OCI-M1 (cell line): Measurements from ENCODE around the gene PLCB3.
"Not testable (repeated sequence)": the region's sequence is repeated elsewhere in the genome, so short reads cannot be mapped to it uniquely, and the experiment has no call there.

Experiments used
- DNase-seq: peaks from one replicate; lab custom pipeline; 2025; lab: John Stamatoyannopoulos, UW

PLCB3 gene

GRCh38 chr11:64237484-64237951 is 13.8 kb upstream of the PLCB3 start:
- no peak for DNase-seq

- DNase-seq: no peak
These were observed 13.3 kb upstream of the PLCB3 start for GRCh38 chr11:64238076-64238475.

- DNase-seq: no peak
These were observed 12.3 kb upstream of the PLCB3 start for GRCh38 chr11:64238999-64239398.

DNA sequence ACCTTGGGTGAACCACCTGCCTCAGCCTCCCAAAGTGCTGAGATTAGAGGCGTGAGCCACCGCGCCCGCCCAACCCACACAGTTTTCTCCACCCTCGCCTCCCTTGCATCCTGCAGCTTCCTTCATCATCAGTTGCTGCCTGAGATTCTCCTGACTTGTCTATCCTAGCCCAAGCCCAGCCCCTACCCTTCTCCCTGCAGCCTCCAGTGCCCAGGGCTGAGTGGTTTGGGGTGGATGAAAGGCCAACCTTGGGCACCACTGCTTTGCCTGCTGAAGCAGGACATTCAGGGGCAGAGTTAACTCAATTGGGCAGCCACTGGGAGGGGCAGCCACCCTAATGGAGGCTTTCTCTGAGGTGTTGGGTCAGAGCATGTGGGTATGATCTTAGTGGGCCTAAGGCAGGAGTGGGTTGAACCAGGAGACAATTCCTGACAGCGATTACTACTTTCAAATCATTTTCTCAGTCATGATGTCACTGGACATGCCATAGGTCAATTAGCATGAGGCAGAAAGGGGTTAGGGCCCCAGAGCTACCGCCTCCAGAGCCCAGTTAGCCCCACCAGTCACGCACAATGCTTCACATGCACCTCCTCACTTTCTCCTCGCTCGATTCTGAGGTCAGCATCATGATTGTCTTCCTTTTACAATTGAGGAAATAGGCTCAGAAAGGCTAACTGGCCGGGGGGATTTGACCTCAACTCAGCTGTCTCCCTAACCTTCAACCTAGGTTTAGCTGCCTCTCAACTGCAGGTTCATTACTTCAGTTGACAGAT is 11.5 kb upstream of the PLCB3 start:
- DNase-seq: peak; percentile 81

DNA sequence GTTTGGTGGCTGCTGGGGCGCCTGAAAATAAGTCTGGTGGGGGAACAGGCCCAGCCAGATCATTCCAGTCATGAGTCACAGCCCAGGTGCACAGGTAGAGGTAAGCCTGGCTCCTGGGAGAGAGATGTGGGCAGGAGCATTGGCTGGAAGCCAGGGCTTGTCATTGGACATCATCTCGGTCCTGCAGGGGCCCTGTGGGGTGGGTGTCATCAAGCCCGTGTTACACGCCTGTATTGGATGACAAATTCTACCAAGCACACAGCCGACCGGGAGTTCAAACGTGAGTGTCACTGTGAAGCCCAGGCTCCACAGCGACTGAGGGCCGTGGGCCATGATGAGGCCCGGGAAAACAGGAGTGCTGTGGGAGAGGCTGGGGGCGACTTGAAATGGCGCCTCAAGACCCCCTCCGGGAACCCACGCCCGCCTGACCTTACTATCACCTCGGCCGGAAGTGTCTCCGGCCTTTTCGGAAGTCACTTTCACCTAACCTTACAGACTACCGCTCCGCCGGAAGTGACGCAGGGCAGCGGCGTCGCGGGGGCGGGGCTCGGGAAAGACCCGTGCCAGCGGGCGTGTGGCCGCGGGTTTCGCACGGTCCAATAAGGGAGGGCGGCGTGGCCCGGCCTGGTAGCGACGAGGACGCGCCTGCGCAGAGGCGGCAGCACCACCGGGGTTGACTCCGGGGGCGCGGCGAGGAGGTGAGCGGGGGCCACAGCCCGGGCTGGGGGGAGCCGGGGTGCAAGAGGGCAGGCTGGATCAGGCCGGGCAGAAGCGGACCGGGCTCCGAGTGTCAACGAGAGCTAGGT is 10.7 kb upstream of the PLCB3 start, which contains the start of gene FKBP2:
Gene FKBP2 (plus strand): TSS at position 661 of the 806 bp plus-strand sequence. CDS start 1,293 bp downstream, outside the sequence.
- DNase-seq: peak; percentile 98

- DNase-seq: peak; percentile 99
These were observed 10.2 kb upstream of the PLCB3 start for GRCh38 chr11:64241241-64241490.

DNA sequence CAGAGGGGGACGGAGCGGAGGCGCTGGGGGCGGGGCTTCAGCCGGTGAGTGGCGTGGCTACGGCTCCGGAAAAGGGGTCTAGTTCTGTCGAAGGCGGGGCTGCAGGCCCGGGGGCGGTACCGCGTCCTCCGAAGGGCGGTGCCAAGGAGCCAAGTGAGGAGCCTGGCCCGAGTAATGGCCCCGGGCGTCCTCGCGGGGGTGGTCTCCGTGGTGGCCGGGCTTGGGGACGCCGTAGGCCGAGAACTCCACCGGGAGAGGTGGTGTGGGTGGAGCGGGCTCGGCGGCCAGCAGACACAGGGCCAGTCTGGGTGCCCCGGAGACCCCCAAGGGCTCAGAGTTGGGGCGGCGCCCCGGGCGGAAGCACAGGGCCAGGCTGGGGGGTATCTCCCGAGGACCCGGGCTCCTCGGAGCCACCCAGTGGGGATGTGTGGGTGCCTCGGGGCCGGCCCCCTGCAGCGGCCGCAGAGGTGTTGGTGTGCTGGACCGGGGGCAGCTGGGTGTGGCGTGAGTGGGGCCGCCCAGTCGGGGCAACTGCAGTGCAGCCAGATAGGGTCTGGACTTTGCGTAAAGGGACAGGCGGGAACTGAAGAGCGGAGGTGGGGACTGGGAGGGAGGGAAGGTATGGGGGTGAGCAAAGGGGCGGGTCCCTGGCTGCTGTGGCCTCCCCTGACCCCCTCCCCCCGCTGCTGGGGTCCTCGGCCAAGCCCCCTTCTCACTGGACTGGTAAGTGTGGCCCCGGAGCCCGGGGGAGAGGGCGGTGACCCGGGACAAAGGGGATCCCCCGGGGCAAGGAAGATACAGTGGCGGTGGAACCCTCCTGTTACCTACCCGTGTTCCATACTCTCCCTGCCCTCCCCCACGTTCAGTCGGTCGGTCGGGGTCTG is 9.6 kb upstream of the PLCB3 start:
- peak; percentile 72 for DNase-seq

- no peak for DNase-seq
These were observed 8.0 kb upstream of the PLCB3 start for GRCh38 chr11:64243236-64243854.

GRCh38 chr11:64244107-64244506 is 7.2 kb upstream of the PLCB3 start:
- no peak for DNase-seq

DNA sequence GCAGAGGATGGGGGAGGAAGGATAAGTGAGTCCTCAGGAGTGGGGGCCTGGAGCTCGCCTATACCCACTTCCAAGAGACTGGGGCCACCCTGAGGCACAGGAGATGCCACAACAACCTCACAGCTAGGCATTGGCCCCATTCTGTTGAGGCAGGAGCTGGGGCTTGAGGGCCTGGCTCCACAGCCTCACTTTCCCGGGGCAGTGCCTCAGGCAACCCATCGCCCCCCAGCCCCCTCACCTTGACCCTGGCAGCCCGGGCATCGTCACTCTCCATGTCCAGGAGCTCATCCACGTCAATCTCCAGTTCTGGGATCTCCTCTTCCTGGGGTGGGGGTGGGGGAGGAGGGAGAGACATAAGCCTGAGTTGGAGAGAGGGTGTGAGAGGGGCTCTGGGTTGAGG is 6.4 kb upstream of the PLCB3 start:
- no peak for DNase-seq

DNA sequence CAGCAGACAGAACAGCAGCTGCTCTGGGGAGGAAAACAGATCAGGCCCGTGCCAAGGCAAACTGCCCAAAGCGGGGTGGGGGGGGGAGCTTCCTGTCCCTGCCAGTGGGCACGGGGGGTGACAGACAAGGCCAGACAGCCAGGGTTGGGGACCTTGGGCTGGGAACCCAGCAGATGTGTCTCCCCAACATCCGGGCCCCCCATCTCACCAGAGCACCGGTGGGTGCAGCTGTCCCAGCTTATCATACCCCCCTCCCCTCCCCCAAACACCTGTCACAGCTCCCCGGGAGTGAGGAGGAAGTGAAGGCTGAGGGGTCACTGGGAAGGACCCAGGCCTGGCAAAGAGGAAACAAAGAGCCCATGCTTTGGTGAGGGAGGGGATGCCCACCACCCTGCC is 5.9 kb upstream of the PLCB3 start:
- DNase-seq: no peak

DNA sequence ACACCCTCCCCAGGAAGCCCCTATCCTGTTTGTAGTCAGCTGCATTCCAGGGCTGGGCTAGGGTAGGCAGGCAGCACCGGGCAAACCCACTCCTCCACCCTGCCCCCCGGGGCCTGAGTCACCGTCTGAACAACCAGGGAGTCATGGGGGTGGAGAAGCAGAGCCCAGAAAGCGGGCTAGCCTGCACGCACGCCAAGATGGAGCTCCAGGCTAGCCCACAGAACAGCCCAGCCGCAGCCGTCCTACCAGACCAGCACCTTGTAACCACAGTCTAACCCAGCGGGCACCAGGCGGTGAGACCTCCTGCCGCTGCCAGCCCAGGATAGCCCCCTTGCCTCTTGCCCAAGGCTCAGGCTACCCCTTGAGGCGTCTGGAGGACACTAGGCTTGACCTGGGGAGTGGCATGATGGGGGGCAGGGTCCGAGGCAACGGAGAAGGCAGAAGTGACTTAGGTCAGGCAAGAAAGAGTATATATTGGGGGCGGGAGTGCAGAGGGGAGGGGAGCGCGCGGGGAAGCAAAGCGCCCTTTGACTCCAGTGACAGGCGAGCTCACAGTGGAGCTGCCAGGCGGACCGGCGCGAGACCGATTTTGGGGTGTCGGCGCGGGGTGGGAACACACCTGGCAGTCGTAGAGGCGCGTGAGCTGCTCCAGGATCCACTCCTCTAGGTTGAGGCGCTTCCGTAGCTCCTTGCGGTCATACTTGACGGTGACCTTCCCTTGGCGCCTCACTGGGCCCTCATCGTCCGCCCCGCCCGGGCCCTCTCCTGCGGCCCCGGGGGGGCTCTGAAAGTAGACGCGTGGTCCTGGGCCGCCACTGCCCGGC is 5.3 kb upstream of the PLCB3 start:
- peak; percentile 79 for DNase-seq

DNA sequence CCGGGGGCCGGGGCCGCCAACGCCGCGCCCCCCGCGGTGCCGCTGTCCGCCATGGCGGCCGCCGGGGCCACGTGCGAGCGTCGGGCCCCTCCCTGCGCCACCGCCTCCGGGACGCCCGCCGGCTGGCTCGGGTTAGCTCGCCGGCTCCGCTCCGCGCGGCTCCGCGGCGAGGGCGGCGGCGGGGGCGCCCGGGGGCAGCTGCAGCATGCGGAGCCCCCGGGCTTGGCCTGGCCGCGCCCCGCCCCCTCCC is 4.8 kb upstream of the PLCB3 start:
- DNase-seq: not testable (repeated sequence)

GRCh38 chr11:64246871-64247728 is 4.2 kb upstream of the PLCB3 start, which contains the start of gene PPP1R14B:
PPP1R14B (minus strand) TSS chr11:64246943; CDS start chr11:64246673, 270 bp downstream.
- peak; percentile 92 for DNase-seq

DNA sequence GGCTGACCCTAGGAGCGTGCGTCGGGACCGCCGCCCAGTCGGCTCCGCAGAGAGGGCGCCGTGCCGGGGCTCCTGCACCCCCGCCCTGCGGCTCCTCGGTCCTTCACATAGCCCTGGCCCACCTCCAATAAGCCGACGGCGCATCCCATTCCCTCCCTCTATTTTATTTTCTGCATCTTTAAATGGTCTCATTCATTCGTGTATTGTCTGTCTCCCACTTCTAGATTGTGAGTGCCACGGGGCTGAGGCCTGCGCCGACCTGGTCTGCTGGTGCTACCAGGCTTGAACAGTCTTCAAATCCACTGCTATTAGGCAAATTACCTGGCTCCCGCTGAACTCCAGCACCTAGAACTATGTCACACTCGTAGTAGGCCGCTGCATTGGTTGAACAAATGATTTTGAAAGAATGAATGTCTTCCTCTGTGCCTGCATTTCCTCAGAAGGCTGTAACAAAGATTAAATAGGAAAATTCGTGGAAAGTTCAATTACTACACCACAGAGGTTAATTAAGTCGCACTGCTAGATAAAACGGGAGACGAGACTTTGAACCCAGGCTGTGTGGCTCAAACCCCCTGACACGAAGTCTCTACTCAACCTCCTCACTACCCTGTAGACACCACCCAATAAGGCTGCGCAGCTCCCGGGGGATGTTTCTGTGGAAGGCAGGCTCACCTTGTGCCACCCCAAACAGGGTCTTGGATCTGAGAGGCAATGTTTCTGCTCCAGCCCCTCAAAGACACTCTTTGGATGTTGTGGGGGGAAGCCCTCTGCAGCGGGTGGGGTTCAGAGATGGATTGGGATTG is 3.4 kb upstream of the PLCB3 start:
- DNase-seq: no peak

DNA sequence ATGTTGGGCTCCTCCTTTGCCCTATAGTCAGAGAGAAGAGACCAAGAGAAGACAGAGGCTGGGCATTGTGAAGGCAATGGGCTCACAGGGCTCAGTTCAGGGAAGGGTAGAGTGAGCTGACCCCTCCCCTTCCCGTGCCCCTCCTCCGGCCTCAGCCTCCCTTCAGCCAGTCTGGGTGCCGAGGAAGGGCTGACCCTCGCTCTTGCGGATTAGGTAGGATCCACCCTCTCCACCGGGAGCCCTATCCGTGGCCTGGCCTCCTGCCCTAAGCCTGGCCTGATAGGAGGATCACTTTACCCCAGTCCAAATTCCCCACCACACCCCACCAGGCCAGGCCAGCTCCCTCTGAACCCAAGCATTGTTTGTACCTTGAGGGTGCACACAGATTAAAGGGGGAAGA is 2.8 kb upstream of the PLCB3 start:
- DNase-seq: no peak

GRCh38 chr11:64249038-64249437 is 2.3 kb upstream of the PLCB3 start:
- DNase-seq: no peak

DNA sequence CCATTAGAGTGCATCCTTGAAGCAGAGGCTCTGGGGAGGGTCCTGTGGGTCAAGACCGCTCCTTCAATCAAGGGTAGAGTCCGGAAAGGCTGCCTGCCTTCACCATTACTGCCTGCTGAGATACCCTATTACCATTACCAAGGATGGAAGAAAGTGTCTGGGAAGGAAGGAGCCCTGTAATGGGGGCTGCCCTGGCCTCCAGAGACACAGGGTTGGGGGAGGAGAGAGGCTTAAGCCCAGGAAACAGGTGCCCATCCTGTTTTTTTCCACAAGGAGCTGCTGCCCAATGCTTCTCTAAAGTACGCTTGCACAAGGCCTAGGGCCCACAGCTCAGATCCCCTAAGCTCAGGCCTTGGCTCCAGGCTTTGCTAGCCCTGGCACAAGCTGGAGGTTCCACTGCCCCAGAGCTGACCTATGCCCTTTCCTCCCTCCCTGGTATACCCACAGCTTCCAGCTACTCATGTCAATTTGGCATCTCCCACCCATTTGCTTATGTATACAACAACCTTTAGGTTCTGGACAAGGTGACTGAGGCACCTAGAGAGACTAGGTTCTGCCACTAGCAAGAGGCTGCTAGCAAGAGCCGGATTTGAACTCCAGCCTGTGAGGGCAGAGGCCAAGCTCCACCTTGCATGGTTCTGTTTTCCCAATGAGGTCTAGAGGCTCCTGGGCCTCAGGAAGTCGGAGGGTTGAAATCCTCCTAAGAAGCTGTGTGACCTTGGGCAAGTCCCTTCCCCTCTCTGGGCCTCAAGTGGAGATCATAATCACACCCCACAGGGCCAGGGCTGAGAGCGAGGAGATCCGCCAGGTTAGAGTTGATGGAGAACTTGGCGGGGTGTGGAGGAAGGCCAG is 1.5 kb upstream of the PLCB3 start:
- DNase-seq: no peak
